Natural killer cell (primary cell): ENCODE data around the gene AHNAK2. TPM values are rescaled to one million over a fixed set of nuclear protein-coding genes. Genes with fewer than 3 reads are reported as not detected.

Experiments
- ATAC-seq, 3 donors: fragments of 150-1000 bp in 2 of 3; fragments of 200-7000 bp in 1 of 3; cut with Tn5 transposase; 1 replicate in 1 of 3; 2 replicates in 2 of 3; pipeline ENCODE4 v1.10.0; 2021; ENCODE audit warnings: mild to moderate bottlenecking in 2 of 3, moderate library complexity in 2 of 3
- DNase-seq, 2 donors: peaks; one replicate each; pipeline versions ENCODE4 v3.0.0 to v3.0.0-alpha.2; 2013 to 2021; ENCODE audit warnings: mixed read lengths in 1 of 2
- H3K27ac ChIP-seq: one replicate; pipeline ENCODE4 v1.5.1; 2013; ENCODE audit warnings: mild to moderate bottlenecking, low read length
- H3K27me3 ChIP-seq: one replicate; pipeline ENCODE4 v1.6.1; 2013; ENCODE audit warnings: low read length; ENCODE audit not compliant: control insufficient read depth, insufficient read depth
- H3K36me3 ChIP-seq: one replicate; pipeline ENCODE4 v1.6.1; 2013; ENCODE audit warnings: low read length; ENCODE audit not compliant: control insufficient read depth, insufficient read depth
- H3K4me1 ChIP-seq: one replicate; pipeline ENCODE4 v1.6.1; 2013; ENCODE audit warnings: low read length; ENCODE audit not compliant: control insufficient read depth, insufficient read depth
- H3K4me3 ChIP-seq: one replicate; pipeline ENCODE4 v1.5.1; 2013; ENCODE audit warnings: low read length
- H3K9me3 ChIP-seq: one replicate; pipeline ENCODE4 v1.6.1; 2013; ENCODE audit warnings: low read length; ENCODE audit not compliant: control insufficient read depth, insufficient read depth
- H3K27ac Mint-ChIP-seq, 2 donors: one replicate each; pipeline ENCODE4 v1.8.0; 2022; ENCODE audit warnings: mild to moderate bottlenecking in 2 of 2, mixed read lengths in 2 of 2, moderate library complexity in 1 of 2
- H3K27me3 Mint-ChIP-seq, 2 donors: one replicate each; pipeline ENCODE4 v1.8.0; 2022; ENCODE audit warnings: low read depth in 2 of 2, mixed read lengths in 2 of 2
- H3K36me3 Mint-ChIP-seq: one replicate; pipeline ENCODE4 v1.8.0; 2022; ENCODE audit warnings: mixed read lengths
- H3K4me1 Mint-ChIP-seq, 2 donors: one replicate each; pipeline ENCODE4 v1.8.0; 2022; ENCODE audit warnings: mixed read lengths in 2 of 2
- H3K4me3 Mint-ChIP-seq: one replicate; pipeline ENCODE4 v1.8.0; 2022; ENCODE audit warnings: mild to moderate bottlenecking, moderate library complexity, mixed read lengths
- H3K9me3 Mint-ChIP-seq, 2 donors: one replicate each; pipeline ENCODE4 v1.8.0; 2022; ENCODE audit warnings: mixed read lengths in 2 of 2
- CTCF ChIP-seq: fragments of 200-600 bp; IDR thresholded peaks from one replicate; pipeline ENCODE4 v1.8.0; 2022; ENCODE audit warnings: antibody characterized with exemption
- WGBS: methylation state at CpG from one replicate; pipeline ENCODE4 v1.1.7; 2013; ENCODE audit warnings: missing lambda C conversion rate; ENCODE audit not compliant: insufficient coverage; 5-methylcytosine and 5-hydroxymethylcytosine counted together
- intact Hi-C: fragments of 100-400 bp; cut with micrococcal nuclease; formaldehyde crosslinking; loops from one replicate; pipeline ENCODE4 v1.14.2; 2022
- total RNA-seq, 4 donors: library from RNA; stranded (reverse); fragments of 120-200 nt in 1 of 4; gene quantifications; one replicate each; pipeline versions ENCODE4 v1.2.3 to v1.2.4, GENCODE V29; 2013 to 2022

Gene AHNAK2
- total RNA-seq, 3 donors from 2014 or later (not counting 1 experiment from before 2014, with no cell fraction given) = 0.05 TPM; not detected in 2

GRCh38 chr14:104966261-104966865, 11.8 kb downstream of the AHNAK2 start:
- Mint-ChIP-seq H3K36me3 (no peaks in the 10 kb centered on the region), H3K27me3 (peaks cover 0 to 8% of the 10 kb centered on the region in 2 donors), H3K27ac (no peak overlapping the region), H3K9me3 (no peaks in the 10 kb centered on the region), H3K4me1 (no peaks in the 10 kb centered on the region), H3K4me3 (no peak overlapping the region)
- H3K4me3 ChIP-seq = no peak overlapping the region
- H3K9me3 ChIP-seq = no peaks in the 10 kb centered on the region
- H3K36me3 ChIP-seq = no peaks in the 10 kb centered on the region
- H3K27ac ChIP-seq = no peak overlapping the region
- H3K27me3 ChIP-seq = peaks cover 2% of the 10 kb centered on the region
- no peak for TF ChIP-seq CTCF
- DNase-seq (no peak), ATAC-seq (no peak)
- peaks cover 5% of the 10 kb centered on the region for H3K4me1 ChIP-seq
- intact Hi-C loops = no loop called here
- 83% methylated on average over 9 of the region's 9 CpGs for WGBS

- ATAC-seq = peak in 1 of 3 donors; percentile 8
- H3K36me3 ChIP-seq = no peaks in the 10 kb centered on the region
- intact Hi-C loops = no loop called here
- peaks cover 2% of the 10 kb centered on the region for H3K27me3 ChIP-seq
- H3K9me3 Mint-ChIP-seq = no peaks in the 10 kb centered on the region
- H3K27ac Mint-ChIP-seq = no peak overlapping the region
- H3K36me3 Mint-ChIP-seq = no peaks in the 10 kb centered on the region
- H3K4me3 ChIP-seq = no peak overlapping the region
- H3K4me1 Mint-ChIP-seq = no peaks in the 10 kb centered on the region
- H3K4me1 ChIP-seq = peaks cover 5% of the 10 kb centered on the region
- 94% methylated on average over 13 of the region's 13 CpGs for WGBS
- no peak for TF ChIP-seq CTCF
- no peak overlapping the region for H3K4me3 Mint-ChIP-seq
- no peak for DNase-seq
- H3K9me3 ChIP-seq = no peaks in the 10 kb centered on the region
- H3K27ac ChIP-seq = no peak overlapping the region
- H3K27me3 Mint-ChIP-seq = peaks cover 0 to 8% of the 10 kb centered on the region in 2 donors
Measured at GRCh38 chr14:104965561-104966231, 12.5 kb downstream of the AHNAK2 start.

GRCh38 chr14:104964546-104964945, 13.6 kb downstream of the AHNAK2 start:
- ATAC-seq (no peak), DNase-seq (no peak)
- Histone ChIP-seq H3K4me3 (no peak overlapping the region), H3K4me1 (peaks cover 5% of the 10 kb centered on the region), H3K27ac (no peak overlapping the region), H3K36me3 (no peaks in the 10 kb centered on the region), H3K27me3 (peaks cover 2% of the 10 kb centered on the region), H3K9me3 (no peaks in the 10 kb centered on the region)
- no peaks in the 10 kb centered on the region for H3K36me3 Mint-ChIP-seq
- TF ChIP-seq CTCF = no peak
- H3K27ac Mint-ChIP-seq = no peak overlapping the region
- H3K4me3 Mint-ChIP-seq = no peak overlapping the region
- no peaks in the 10 kb centered on the region for H3K4me1 Mint-ChIP-seq
- H3K27me3 Mint-ChIP-seq = peaks cover 0 to 8% of the 10 kb centered on the region in 2 donors
- H3K9me3 Mint-ChIP-seq = no peaks in the 10 kb centered on the region
- 84% methylated on average over 7 of the region's 7 CpGs for WGBS
- intact Hi-C loops = no loop called here
